ENCODE data around the gene PI4KB.

PI4KB gene

GRCh38 chr1:151311011-151311410 is 16.2 kb downstream of the PI4KB start:
- no peak for FAIRE-seq

GRCh38 chr1:151309811-151310323 is 17.3 kb downstream of the PI4KB start:
- no peak for FAIRE-seq

GRCh38 chr1:151294742-151295462 is 32.3 kb downstream of the PI4KB start:
- FAIRE-seq = no peak

GRCh38 chr1:151293093-151293492 is 34.1 kb downstream of the PI4KB start:
- no peak for FAIRE-seq

- no peak for FAIRE-seq
These were observed 34.8 kb downstream of the PI4KB start for GRCh38 chr1:151292207-151293030.

- no peak for FAIRE-seq
These were observed 36.4 kb downstream of the PI4KB start for GRCh38 chr1:151290709-151291303.

GRCh38 chr1:151289991-151290708 is 37.1 kb downstream of the PI4KB start:
- FAIRE-seq = no peak

- FAIRE-seq = no peak
These were observed 37.9 kb downstream of the PI4KB start for GRCh38 chr1:151289080-151289935.

GRCh38 chr1:151288502-151288901 is 38.7 kb downstream of the PI4KB start:
- FAIRE-seq = no peak

- no peak for FAIRE-seq
These were observed 39.3 kb downstream of the PI4KB start for GRCh38 chr1:151287767-151288500.

GRCh38 chr1:151287341-151287699 is 39.9 kb downstream of the PI4KB start:
- FAIRE-seq = no peak

- no peak for FAIRE-seq
These were observed 40.4 kb downstream of the PI4KB start for GRCh38 chr1:151286619-151287340.

- no peak for FAIRE-seq
These were observed 43.1 kb downstream of the PI4KB start for GRCh38 chr1:151284013-151284577.

- no peak for FAIRE-seq
These were observed 44.1 kb downstream of the PI4KB start for GRCh38 chr1:151282883-151283725.

GRCh38 chr1:151281969-151282882 is 45.0 kb downstream of the PI4KB start, which contains the start of gene ZNF687:
Gene ZNF687, plus strand, starts transcription at chr1:151282299. Its CDS starts 3,993 bp downstream, at chr1:151286292.
- peak; percentile 80 for FAIRE-seq

- no peak for FAIRE-seq
These were observed 45.8 kb downstream of the PI4KB start for GRCh38 chr1:151281225-151281968.

- no peak for FAIRE-seq
These were observed 50.0 kb downstream of the PI4KB start for GRCh38 chr1:151277249-151277648.
